Progenitor cell of endocrine pancreas (in vitro differentiated cells): ENCODE data around the gene MAP1LC3C. TPM values are rescaled to one million over a fixed set of nuclear protein-coding genes. Genes with fewer than 3 reads are reported as not detected.

ENCODE experiments used
- DNase-seq: peaks from one replicate; pipeline ENCODE4 v3.0.0; 2021; ENCODE audit warnings: low spot score; ENCODE audit not compliant: unreplicated experiment
- H3K27ac Mint-ChIP-seq: 2 replicates; pipeline ENCODE4 v1.8.0; 2021; ENCODE audit warnings: mild to moderate bottlenecking, moderate library complexity, mixed read lengths
- H3K27me3 Mint-ChIP-seq: 2 replicates; pipeline ENCODE4 v1.8.0; 2021; ENCODE audit warnings: mixed read lengths
- H3K36me3 Mint-ChIP-seq: 2 replicates; pipeline ENCODE4 v1.8.0; 2022; ENCODE audit warnings: mixed read lengths; ENCODE audit not compliant: insufficient read depth
- H3K4me1 Mint-ChIP-seq: 2 replicates; pipeline ENCODE4 v1.8.0; 2021; ENCODE audit warnings: low read depth, mixed read lengths
- H3K4me3 Mint-ChIP-seq: 2 replicates; pipeline ENCODE4 v1.8.0; 2021; ENCODE audit warnings: low read depth, mild to moderate bottlenecking, moderate library complexity, mixed read lengths
- H3K9me3 Mint-ChIP-seq: 2 replicates; pipeline ENCODE4 v1.8.0; 2021; ENCODE audit warnings: low read depth, mixed read lengths
- total RNA-seq: library from RNA; stranded (reverse); gene quantifications from 2 replicates; pipeline ENCODE4 v1.2.1, GENCODE V29; 2021
- TF ChIP-seq, protein P1 (sequence below): fragments of 200-600 bp; sonication (generic); IDR thresholded peaks from one replicate; pipeline ENCODE4 v1.5.0; 2021; ENCODE audit warnings: antibody characterized with exemption, mild to moderate bottlenecking; ENCODE audit not compliant: unreplicated experiment

MAP1LC3C gene
- total RNA-seq, 1 donor from 2014 or later = not detected

DNA sequence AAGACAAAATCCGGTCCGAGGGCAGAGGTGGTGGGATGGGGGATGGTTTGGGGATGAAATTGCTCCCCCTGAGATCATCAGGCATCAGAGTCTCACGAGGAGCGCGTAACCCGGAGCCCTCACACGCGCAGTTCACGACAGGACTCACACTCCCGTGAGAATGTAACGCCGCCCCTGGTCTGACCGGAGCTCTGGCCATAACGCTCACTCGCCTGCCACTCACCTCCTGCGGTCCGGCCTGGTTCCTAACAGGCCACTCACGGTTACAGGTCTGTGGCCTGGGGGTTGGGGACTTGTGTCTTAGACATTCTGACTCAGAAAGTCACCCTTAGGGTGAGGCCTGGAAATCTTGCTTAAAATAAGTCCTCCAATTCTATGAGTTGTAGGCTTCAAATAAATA is 19.8 kb downstream of the MAP1LC3C start:
- H3K4me1 Mint-ChIP-seq = no peaks in the 10 kb centered on the region
- TF ChIP-seq, protein P1, sequence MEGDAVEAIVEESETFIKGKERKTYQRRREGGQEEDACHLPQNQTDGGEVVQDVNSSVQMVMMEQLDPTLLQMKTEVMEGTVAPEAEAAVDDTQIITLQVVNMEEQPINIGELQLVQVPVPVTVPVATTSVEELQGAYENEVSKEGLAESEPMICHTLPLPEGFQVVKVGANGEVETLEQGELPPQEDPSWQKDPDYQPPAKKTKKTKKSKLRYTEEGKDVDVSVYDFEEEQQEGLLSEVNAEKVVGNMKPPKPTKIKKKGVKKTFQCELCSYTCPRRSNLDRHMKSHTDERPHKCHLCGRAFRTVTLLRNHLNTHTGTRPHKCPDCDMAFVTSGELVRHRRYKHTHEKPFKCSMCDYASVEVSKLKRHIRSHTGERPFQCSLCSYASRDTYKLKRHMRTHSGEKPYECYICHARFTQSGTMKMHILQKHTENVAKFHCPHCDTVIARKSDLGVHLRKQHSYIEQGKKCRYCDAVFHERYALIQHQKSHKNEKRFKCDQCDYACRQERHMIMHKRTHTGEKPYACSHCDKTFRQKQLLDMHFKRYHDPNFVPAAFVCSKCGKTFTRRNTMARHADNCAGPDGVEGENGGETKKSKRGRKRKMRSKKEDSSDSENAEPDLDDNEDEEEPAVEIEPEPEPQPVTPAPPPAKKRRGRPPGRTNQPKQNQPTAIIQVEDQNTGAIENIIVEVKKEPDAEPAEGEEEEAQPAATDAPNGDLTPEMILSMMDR = no peak
- peaks cover 4% of the 10 kb centered on the region for H3K9me3 Mint-ChIP-seq
- H3K36me3 Mint-ChIP-seq = peaks cover 2% of the 10 kb centered on the region
- no peak overlapping the region for H3K4me3 Mint-ChIP-seq
- no peak for DNase-seq
- H3K27ac Mint-ChIP-seq = no peak overlapping the region
- no peaks in the 10 kb centered on the region for H3K27me3 Mint-ChIP-seq

DNA sequence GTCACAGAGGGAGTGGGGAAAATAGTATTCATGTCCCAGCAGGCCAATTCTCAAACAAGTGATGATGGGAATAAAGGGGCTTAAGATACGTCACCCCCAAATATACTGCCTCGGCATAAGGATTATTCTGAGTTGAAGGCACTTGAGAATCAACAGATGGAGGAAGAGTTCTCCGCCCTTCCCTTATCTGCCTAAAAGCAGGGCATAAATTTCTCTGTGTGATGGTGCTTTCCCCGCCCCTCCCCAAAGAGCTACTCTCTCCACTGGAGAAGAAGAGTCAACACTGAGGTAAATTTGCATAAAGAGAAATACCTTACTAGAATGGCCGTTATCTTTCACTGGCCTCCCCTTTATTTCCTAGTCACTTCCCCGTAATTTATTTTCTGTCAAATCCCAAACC is 22.7 kb downstream of the MAP1LC3C start:
- Mint-ChIP-seq H3K27me3 (no peaks in the 10 kb centered on the region), H3K4me3 (no peak overlapping the region), H3K9me3 (peaks cover 4% of the 10 kb centered on the region), H3K27ac (no peak overlapping the region), H3K36me3 (peaks cover 2% of the 10 kb centered on the region), H3K4me1 (no peaks in the 10 kb centered on the region)
- no peak for DNase-seq
- TF ChIP-seq, protein P1 = no peak

DNA sequence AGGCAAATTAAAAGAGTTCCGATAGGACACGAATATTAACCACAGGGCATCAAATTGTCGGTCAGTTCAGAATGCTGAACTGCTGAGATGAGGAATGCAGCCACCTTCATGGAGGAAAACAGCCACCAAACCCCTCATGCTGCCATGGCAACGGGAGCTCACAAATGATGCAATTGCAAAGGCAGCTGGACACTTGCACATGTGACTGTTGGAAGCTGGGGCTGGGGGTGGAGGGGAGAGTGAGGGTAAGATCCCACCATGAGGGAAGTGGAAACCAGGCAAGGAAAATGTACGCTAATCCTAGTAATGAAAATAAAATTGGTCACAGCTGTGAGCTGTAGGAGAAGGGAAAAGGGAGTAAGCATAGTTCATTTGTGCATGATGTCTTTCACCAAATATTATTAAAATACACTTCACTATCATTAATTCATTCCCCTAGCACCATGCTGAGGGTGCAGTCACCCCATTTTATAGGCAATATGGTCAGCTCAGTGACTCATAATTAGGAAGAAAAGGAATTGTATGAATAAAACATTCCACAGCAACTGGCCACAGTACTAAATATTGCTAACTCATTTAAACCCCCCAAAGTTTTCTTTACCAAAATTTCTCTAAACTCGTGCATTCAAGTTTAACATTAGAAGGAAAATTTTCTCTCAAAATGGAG is 26.1 kb downstream of the MAP1LC3C start:
- DNase-seq = peak; percentile 15
- H3K4me1 Mint-ChIP-seq = no peaks in the 10 kb centered on the region
- no peak overlapping the region for H3K4me3 Mint-ChIP-seq
- TF ChIP-seq, protein P1 = no peak
- H3K36me3 Mint-ChIP-seq = no peaks in the 10 kb centered on the region
- H3K27ac Mint-ChIP-seq = no peak overlapping the region
- H3K9me3 Mint-ChIP-seq = no peaks in the 10 kb centered on the region
- H3K27me3 Mint-ChIP-seq = no peaks in the 10 kb centered on the region

DNA sequence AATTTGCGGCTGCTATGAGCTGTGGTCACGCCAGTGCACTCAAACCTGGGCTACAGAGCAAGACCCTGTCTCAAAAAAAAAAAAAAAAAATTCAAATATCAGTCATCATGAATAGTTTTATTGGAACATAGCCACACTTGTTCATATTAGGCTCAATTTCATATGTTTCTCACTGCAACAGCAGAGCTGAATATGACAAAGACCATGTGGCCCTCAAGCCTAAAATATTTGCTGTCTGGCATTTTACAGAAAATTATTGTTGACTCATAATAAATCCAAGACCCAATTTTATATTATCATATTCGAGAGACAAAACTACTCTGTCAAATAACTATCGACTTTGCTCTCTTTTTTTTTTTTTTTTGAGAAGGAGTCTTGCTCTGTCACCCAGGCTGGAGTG is 30.3 kb downstream of the MAP1LC3C start:
- H3K36me3 Mint-ChIP-seq = no peaks in the 10 kb centered on the region
- no peaks in the 10 kb centered on the region for H3K27me3 Mint-ChIP-seq
- H3K27ac Mint-ChIP-seq = no peak overlapping the region
- H3K9me3 Mint-ChIP-seq = no peaks in the 10 kb centered on the region
- H3K4me3 Mint-ChIP-seq = no peak overlapping the region
- no peaks in the 10 kb centered on the region for H3K4me1 Mint-ChIP-seq
- no peak for DNase-seq
- TF ChIP-seq, protein P1 = no peak

DNA sequence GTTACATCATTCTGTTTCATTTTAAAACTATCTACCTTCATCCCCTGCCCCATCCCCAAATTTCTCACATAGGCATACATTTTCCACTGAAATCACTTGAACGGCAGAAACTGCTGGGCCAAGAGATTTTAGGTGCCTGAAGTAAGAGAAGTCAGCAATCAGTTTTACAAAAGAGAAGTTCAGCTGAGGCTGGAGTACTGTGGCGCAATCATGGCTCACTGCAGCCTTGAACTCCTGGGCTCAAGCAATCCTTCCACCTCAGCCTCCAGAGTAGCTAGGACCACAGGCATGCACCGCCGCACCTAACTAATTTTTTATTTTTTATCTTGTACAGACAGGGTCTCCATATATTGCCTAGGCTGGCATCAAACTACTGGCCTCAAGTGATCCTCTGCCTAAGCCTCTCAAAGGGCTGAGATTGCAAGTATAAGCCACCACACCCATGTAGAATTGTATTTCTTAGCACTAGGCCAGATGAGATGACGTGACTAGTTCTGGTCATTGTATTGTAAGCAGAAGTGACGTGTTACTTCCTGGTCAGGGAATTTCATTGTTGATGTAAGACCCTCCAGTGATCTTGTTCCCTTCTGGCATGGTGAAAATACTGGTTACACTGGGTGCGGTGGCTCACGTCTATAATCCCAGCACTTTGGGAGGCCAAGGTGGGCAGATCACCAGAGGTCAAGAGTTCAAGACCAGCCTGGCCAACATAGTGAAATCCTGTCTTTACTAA is 34.2 kb downstream of the MAP1LC3C start:
- H3K4me1 Mint-ChIP-seq = no peaks in the 10 kb centered on the region
- no peak overlapping the region for H3K4me3 Mint-ChIP-seq
- TF ChIP-seq, protein P1 = no peak
- H3K27me3 Mint-ChIP-seq = no peaks in the 10 kb centered on the region
- no peaks in the 10 kb centered on the region for H3K36me3 Mint-ChIP-seq
- DNase-seq = no peak
- no peak overlapping the region for H3K27ac Mint-ChIP-seq
- no peaks in the 10 kb centered on the region for H3K9me3 Mint-ChIP-seq
